Fibroblast of pulmonary artery (primary cell): ENCODE data around the gene BBOF1.

Experiments used
- DNase-seq: peaks from one replicate; pipeline ENCODE4 v3.0.0-alpha.2; 2010; ENCODE audit warnings: low read depth
- H3K4me3 ChIP-seq: replicated peaks from 2 replicates; pipeline ENCODE4 v1.5.1; 2011; ENCODE audit warnings: low read depth, mild to moderate bottlenecking, control low read depth, low read length, moderate library complexity
- CTCF ChIP-seq: IDR thresholded peaks from 2 replicates; pipeline ENCODE4 v1.5.1; 2011; ENCODE audit warnings: mild to moderate bottlenecking, control low read depth, low read length, inconsistent platforms; ENCODE audit errors: missing control alignments

The BBOF1 gene

GRCh38 chr14:74081491-74081890, 62.3 kb downstream of the BBOF1 start:
- no peak overlapping the region for H3K4me3 ChIP-seq
- no peak for DNase-seq
- TF ChIP-seq CTCF: no peak

- DNase-seq: no peak
- TF ChIP-seq CTCF: no peak
- peak overlapping the region; percentile 15 for H3K4me3 ChIP-seq
Observed at GRCh38 chr14:74083161-74083560, 64.0 kb downstream of the BBOF1 start.

- no peak for TF ChIP-seq CTCF
- DNase-seq: no peak
- H3K4me3 ChIP-seq: peak overlapping the region; percentile 85
Observed at GRCh38 chr14:74083784-74084276, 64.7 kb downstream of the BBOF1 start.

- peak; percentile 100 for DNase-seq
- no peak for TF ChIP-seq CTCF
Observed at GRCh38 chr14:74084277-74085046, 65.3 kb downstream of the BBOF1 start, which contains the start of the genes ALDH6A1 and LIN52. Gene ALDH6A1, minus strand, starts transcription at chr14:74084453. Its CDS starts 59 bp downstream, at chr14:74084394. Gene LIN52, plus strand, starts transcription at chr14:74084956. Its CDS starts 19 bp downstream, at chr14:74084975.

GRCh38 chr14:74085047-74085637, 66.0 kb downstream of the BBOF1 start:
- H3K4me3 ChIP-seq: peak overlapping the region; percentile 81
- DNase-seq: peak; percentile 18
- no peak for TF ChIP-seq CTCF

More at GRCh38 chr14:74084277-74085046, 65.3 kb downstream of the BBOF1 start, which contains the start of the genes ALDH6A1 and LIN52:
- peak within 1 kb of the TSS; percentile 85 for H3K4me3 ChIP-seq

- peak overlapping the region; percentile 81 for H3K4me3 ChIP-seq
- DNase-seq: no peak
- TF ChIP-seq CTCF: no peak
Observed at GRCh38 chr14:74085828-74086227, 66.7 kb downstream of the BBOF1 start.
